H7 (cell line): ENCODE measurements around the gene CHKA. TPM values are rescaled to one million over a fixed set of nuclear protein-coding genes. Genes with fewer than 3 reads are reported as not detected.
A peak's percentile ranks its signal among the peaks of the same experiment; 100 is the strongest.

Experiments used
- DNase-seq: peaks from one replicate; pipeline ENCODE4 v3.0.0; 2012
- H3K27me3 ChIP-seq: 2 replicates; pipeline ENCODE4 v1.6.0; 2011; ENCODE audit warnings: mild to moderate bottlenecking, low read length; ENCODE audit not compliant: control insufficient read depth, insufficient read depth
- H3K36me3 ChIP-seq: replicated peaks from 2 replicates; pipeline ENCODE4 v1.5.1; 2011; ENCODE audit warnings: low read length; ENCODE audit not compliant: control insufficient read depth, insufficient read depth
- H3K4me3 ChIP-seq: 2 replicates; pipeline ENCODE4 v1.5.1; 2011; ENCODE audit warnings: low read depth, mild to moderate bottlenecking, control low read depth, low read length, moderate library complexity; ENCODE audit not compliant: insufficient read depth
- total RNA-seq: library from RNA; depleted of rRNA; stranded (reverse); fragments of >200 nt; shearing (Covaris generic); gene quantifications from 2 replicates; pipeline ENCODE4 v1.2.3, GENCODE V29; 2014

CHKA gene
- total RNA-seq, 1 experiment from 2014 or later = 28.4 TPM

DNA sequence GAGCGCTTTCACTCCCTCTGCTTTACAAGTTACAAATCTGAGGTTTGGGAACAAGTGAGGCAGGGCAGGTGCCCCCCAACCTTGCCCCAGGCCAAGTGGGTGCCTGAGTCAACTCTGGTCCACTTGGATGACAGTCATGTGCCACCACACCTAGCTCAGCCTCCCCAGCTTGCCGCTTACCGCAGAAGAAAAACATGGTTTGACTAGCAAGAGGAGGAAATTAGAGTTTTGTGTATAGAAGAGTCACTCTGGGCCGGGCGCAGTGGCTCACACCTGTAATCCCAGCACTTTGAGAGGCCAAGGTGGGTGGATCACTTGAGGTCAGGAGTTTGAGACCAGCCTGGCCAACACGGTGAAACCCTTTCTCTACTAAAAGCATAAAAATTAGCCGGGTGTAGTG lies 27.7 kb upstream of the CHKA start:
- Histone ChIP-seq H3K36me3 (no peaks in the 10 kb centered on the region), H3K27me3 (no peaks in the 10 kb centered on the region), H3K4me3 (no peak overlapping the region)
- no peak for DNase-seq

DNA sequence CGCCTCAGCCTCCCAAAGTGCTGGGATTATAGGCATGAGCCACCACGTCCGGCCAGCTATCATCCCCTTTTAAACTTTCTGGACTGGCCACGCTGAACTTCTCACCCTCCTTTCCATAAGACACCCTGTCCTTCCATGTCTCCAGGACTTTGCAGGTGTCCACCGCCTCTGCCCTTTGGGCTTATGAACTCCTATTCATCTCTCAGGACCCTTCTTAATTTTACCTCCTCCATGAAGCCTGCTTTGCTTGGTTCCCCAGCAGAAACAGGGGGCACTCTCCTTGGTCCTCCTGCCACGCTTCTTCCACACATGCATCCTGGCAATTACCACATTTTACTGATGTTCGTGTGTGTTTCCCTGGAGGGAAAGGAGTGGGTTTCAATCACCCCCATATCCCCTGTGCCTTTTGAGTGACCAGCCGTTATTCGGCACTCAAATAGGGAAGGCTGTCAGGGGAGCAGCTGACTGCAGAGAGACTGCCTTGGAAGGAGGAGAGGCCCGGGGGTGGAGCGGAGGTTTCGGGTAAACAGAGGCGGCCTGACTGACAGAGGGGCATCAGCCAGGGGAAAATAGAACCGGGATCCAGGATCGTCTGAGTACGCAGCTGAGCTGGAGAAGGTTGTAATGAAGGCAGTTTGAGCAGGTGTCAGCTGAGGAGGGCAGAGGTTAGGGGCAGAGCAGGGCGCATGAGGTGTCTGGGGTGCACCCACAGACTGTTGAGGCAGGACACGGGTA lies 27.1 kb upstream of the CHKA start:
- no peaks in the 10 kb centered on the region for H3K36me3 ChIP-seq
- H3K4me3 ChIP-seq = no peak overlapping the region
- no peak for DNase-seq

DNA sequence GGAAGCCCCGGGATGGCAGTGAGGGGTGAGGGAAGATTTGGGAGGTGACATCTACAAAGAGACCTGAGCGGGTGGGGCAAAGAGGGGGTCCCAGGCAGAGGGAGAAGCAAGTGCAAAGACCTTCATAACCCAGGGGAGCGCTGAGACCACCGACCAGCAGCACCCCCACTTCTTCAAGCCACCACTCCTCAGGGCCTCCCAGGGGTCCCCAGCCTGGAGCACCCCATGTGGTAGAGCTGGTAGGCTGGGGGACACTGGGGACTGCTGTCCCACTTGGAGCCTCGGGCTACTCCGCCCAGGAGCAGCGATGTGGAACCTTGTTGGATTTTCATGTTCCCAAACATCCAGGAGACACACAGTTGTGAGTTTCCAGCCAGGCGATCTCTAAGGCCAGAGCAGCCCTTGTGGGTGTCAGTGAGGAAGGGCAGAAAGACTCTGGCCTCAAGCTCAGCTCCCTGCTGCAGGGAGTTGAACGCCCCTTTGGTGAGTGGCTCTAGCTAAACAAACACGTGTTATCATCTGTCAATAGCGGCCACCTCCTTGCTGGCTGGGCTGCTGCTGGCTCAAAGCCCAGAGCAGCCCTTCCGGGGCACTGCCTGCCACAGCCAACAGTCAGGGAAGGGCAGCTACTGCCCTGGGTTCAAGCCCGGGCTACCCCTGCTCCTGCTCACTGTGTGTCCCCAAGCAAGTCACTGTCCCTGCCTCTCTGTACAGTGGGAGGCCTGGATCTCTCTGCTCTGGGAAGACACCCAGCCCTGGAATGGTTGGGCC lies 25.7 kb upstream of the CHKA start:
- Histone ChIP-seq H3K27me3 (no peaks in the 10 kb centered on the region), H3K36me3 (no peaks in the 10 kb centered on the region), H3K4me3 (no peak overlapping the region)
- peak; percentile 47 for DNase-seq

More for the DNA sequence above, 27.1 kb upstream of the CHKA start:
- no peaks in the 10 kb centered on the region for H3K27me3 ChIP-seq

DNA sequence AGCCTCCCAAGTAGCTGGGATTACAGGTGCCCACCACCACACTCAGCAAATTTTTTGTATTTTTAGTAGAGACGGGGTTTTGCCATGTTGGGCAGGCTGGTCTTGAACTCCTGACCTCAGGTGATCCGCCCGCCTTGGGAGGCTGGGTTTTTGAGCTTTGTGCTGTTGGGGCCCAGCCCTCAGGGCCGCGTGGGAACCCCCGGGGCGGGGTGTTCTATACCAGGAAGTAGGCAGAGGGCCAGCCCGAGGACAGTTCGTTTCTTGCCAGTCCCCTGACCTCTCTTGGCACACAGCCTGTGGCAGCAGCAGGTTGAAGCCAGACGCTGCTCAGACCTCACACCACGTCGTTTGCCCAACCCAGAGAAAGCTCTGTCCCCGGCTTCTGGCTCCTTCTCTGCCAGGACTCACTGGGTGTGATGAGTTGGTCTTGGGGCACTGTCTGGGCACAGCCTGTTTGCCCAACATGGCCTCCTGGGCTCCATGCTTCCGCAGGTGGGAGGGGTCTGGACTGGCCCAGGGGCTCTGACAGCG lies 24.9 kb upstream of the CHKA start:
- peak; percentile 37 for DNase-seq
- Histone ChIP-seq H3K4me3 (no peak overlapping the region), H3K27me3 (no peaks in the 10 kb centered on the region), H3K36me3 (no peaks in the 10 kb centered on the region)

DNA sequence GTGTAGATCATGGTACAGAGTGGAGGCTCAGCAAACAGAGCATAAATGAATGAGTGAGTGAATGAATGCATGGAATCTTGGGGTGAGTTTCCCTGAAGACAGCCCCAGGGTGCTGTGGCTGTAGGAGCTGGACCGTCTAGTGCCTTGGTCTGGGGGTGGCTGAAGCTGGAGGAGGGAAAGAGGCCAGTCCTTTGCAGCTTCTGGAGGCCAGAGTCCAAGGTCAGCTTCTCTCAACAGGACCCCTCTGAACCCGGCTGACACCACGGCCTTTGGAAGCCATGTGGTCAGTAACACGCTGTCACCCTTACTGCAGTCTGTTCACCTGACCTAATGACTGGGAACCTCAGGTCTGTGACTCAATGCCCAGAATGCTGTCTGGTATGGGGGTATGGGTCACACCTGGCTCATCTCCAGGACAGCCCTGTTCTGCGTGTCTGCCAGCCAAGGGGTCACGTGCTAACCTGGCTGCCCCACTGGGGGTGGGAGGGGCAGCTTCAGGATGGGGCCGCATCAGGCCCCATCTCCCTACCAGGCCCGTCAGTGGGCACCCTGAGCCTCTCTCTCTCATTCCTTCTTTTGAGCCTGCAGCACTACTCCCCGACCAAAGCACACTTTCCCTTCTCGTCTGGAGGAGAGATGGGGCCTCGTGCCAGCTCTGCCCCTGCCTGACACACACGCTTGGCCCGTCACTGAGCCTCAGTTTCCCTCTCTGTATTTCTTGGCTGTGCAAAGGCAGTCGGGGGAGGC lies 24.1 kb upstream of the CHKA start:
- no peak for DNase-seq
- Histone ChIP-seq H3K27me3 (no peaks in the 10 kb centered on the region), H3K36me3 (no peaks in the 10 kb centered on the region), H3K4me3 (no peak overlapping the region)

- Histone ChIP-seq H3K27me3 (no peaks in the 10 kb centered on the region), H3K4me3 (no peak overlapping the region), H3K36me3 (no peaks in the 10 kb centered on the region)
- no peak for DNase-seq
These were observed 22.1 kb upstream of the CHKA start for GRCh38 chr11:68143310-68143689.

GRCh38 chr11:68142441-68143309 lies 21.5 kb upstream of the CHKA start:
- Histone ChIP-seq H3K36me3 (no peaks in the 10 kb centered on the region), H3K4me3 (no peak overlapping the region), H3K27me3 (no peaks in the 10 kb centered on the region)
- no peak for DNase-seq

DNA sequence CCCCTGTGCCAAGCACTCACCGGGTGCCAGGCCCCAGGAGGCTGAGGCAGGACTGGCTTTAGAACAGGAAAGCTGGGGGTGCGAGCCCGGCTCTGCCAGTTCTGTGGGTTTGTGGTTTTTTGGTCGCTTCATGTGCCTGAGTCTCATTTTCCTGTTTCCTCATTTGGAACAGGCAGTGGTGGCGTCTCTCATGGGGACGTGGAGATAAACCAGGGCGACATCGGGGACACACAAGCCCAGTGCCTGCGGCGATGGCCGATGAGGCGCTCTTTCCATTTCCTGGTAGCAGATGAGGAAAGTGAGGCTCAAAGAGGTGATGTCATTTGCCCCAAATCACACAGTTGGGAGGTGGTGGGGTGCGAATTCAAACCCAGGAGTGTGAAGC lies 20.8 kb upstream of the CHKA start:
- no peak for DNase-seq
- Histone ChIP-seq H3K36me3 (no peaks in the 10 kb centered on the region), H3K4me3 (no peak overlapping the region), H3K27me3 (no peaks in the 10 kb centered on the region)

- Histone ChIP-seq H3K4me3 (no peak overlapping the region), H3K27me3 (no peaks in the 10 kb centered on the region), H3K36me3 (no peaks in the 10 kb centered on the region)
- no peak for DNase-seq
These were observed 20.2 kb upstream of the CHKA start for GRCh38 chr11:68141246-68142027.

GRCh38 chr11:68140496-68141245 lies 19.5 kb upstream of the CHKA start:
- Histone ChIP-seq H3K36me3 (no peaks in the 10 kb centered on the region), H3K4me3 (no peak overlapping the region), H3K27me3 (no peaks in the 10 kb centered on the region)
- no peak for DNase-seq

DNA sequence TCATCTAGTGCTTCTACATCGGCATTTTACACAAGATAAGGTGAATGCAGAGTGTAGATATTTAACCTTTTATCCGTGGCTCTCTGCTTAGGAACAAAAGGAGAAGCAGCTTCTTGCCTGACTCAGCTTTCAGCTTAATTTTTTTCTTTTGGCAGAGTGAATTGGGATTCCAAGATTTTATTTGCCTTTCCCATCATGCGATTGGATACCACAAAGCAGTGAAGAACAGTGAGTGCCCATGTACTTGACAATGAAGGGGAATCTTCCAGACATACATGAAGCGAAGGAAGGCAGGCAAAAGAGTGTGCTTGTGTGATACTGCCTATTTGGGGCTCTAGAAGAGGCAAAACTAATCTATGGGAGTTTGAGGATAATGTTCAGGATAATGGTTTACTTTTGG lies 17.0 kb upstream of the CHKA start:
- Histone ChIP-seq H3K4me3 (no peak overlapping the region), H3K27me3 (no peaks in the 10 kb centered on the region)

GRCh38 chr11:68137833-68138232 lies 16.6 kb upstream of the CHKA start:
- H3K36me3 ChIP-seq = no peaks in the 10 kb centered on the region
- no peak for DNase-seq
- no peak overlapping the region for H3K4me3 ChIP-seq
- H3K27me3 ChIP-seq = no peaks in the 10 kb centered on the region

More for the DNA sequence above, 17.0 kb upstream of the CHKA start:
- H3K36me3 ChIP-seq = no peaks in the 10 kb centered on the region
- no peak for DNase-seq

DNA sequence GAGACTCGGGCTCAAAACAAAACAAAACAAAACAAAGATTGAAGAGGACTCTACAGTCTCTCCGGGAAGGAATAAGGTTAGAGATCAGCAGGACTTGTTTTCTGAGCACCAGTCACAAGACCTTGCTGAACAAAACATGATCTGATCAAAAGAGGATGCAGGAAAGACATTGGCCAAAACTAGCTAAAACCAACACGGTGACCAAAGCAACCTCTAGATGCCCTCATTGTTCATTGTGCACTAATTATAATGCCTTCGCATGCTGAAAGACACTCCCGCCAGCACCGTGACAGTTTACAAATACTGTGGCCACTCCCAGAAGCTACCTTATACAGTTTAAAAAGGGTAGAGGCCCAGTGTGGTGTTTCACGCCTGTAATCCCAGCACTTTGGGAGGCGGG lies 15.7 kb upstream of the CHKA start:
- Histone ChIP-seq H3K36me3 (no peaks in the 10 kb centered on the region), H3K4me3 (no peak overlapping the region)
- no peak for DNase-seq

More for the DNA sequence above, 15.7 kb upstream of the CHKA start:
- no peaks in the 10 kb centered on the region for H3K27me3 ChIP-seq
